GM12878 (cell line): ENCODE data around the gene STRIP2. TPM values are rescaled to one million over a fixed set of nuclear protein-coding genes. Genes with fewer than 3 reads are reported as not detected.
A peak's percentile ranks its signal among the peaks of the same experiment; 100 is the strongest.

Source experiments
- ATAC-seq: fragments of 200-7000 bp; cut with Tn5 transposase; 3 replicates; pipeline ENCODE4 v1.9.1; 2020; ENCODE audit warnings: mild to moderate bottlenecking, moderate library complexity
- BruUV-seq: library from RNA; stranded (reverse); fragments of 400-500 nt; replicated peaks from 2 replicates; lab custom pipeline; 2021; lab: Mats Ljungman, UMichigan
- CTCF ChIA-PET: fragments of 300-600 bp; sonication (Branson Sonifier 250); formaldehyde crosslinking; extraction: SDS; loops from one replicate; lab custom pipeline; 2021; ENCODE audit warnings: inconsistent platforms; lab: Yijun Ruan, JAX
- POLR2A ChIA-PET: fragments of 350-600 bp; formaldehyde crosslinking; extraction: SDS; loops from one replicate; lab custom pipeline; 2021; ENCODE audit warnings: inconsistent platforms; lab: Charles Lee
- RAD21 ChIA-PET: fragments of 300-600 bp; sonication (Branson Sonifier 250); formaldehyde crosslinking; loops from one replicate; lab custom pipeline; 2023; ENCODE audit warnings: antibody characterized with exemption; ENCODE audit not compliant: unreplicated experiment; lab: Charles Lee
- SMC1A ChIA-PET: fragments of 300-600 bp; sonication (Branson Sonifier 250); formaldehyde crosslinking; loops from one replicate; lab custom pipeline; 2023; ENCODE audit not compliant: unreplicated experiment, uncharacterized antibody; lab: Charles Lee
- DNase-seq: peaks from one replicate; pipeline ENCODE4 v3.0.0-alpha.2; 2011; ENCODE audit warnings: low read depth, low spot score
- FAIRE-seq: peaks from 3 replicates; lab custom pipeline; 2011; peaks lifted over from hg19 to GRCh38; lab: Jason Lieb, UNC
- H2AFZ ChIP-seq: 2 replicates; pipeline ENCODE4 v1.6.0; 2011; ENCODE audit warnings: low read depth, low read length, control low read depth; ENCODE audit not compliant: control insufficient read depth
- H3K27ac ChIP-seq: 2 replicates; pipeline ENCODE4 v1.5.1; 2011; ENCODE audit warnings: control low read depth; ENCODE audit not compliant: control insufficient read depth, insufficient read depth
- H3K27me3 ChIP-seq, 2 experiments: replicated peaks in 1 of 2; 2 replicates each; pipeline versions ENCODE4 v1.6.0 to v1.6.1; 2011; ENCODE audit warnings: low read length in 1 of 2; ENCODE audit not compliant: control insufficient read depth in 2 of 2, insufficient read depth in 2 of 2
- H3K36me3 ChIP-seq, 2 experiments: 2 replicates each; pipeline ENCODE4 v1.5.1; 2011; ENCODE audit warnings: low read length in 1 of 2; ENCODE audit not compliant: control insufficient read depth in 2 of 2, insufficient read depth in 2 of 2
- H3K4me1 ChIP-seq: 2 replicates; pipeline ENCODE4 v1.6.1; 2011; ENCODE audit warnings: mild to moderate bottlenecking, low read length, moderate library complexity, mixed read lengths; ENCODE audit not compliant: control insufficient read depth, insufficient read depth
- H3K4me2 ChIP-seq: 2 replicates; pipeline ENCODE4 v1.6.0; 2011; ENCODE audit warnings: control low read depth; ENCODE audit not compliant: control insufficient read depth, insufficient read depth
- H3K4me3 ChIP-seq: fragments of 200-600 bp; sonication (generic); 2 replicates; pipeline ENCODE4 v1.5.1; 2016
- H3K79me2 ChIP-seq: 2 replicates; pipeline ENCODE4 v1.6.0; 2011; ENCODE audit warnings: low read length; ENCODE audit not compliant: control insufficient read depth, insufficient read depth
- H3K9ac ChIP-seq: 2 replicates; pipeline ENCODE4 v1.8.0; 2011; ENCODE audit warnings: low read length, control low read depth, mixed read lengths; ENCODE audit not compliant: control insufficient read depth, insufficient read depth
- H3K9me3 ChIP-seq: replicated peaks from 3 replicates; pipeline ENCODE4 v1.5.1; 2011; ENCODE audit warnings: mild to moderate bottlenecking, low read length; ENCODE audit not compliant: control insufficient read depth, insufficient read depth
- H4K20me1 ChIP-seq: 2 replicates; pipeline ENCODE4 v1.6.0; 2011; ENCODE audit not compliant: control insufficient read depth, insufficient read depth
- ELK1 ChIP-seq: IDR thresholded peaks from 2 replicates; pipeline ENCODE4 v1.6.1; 2012; ENCODE audit warnings: low read depth, low read length, improper control_type of control experiment
- ESRRA ChIP-seq: IDR thresholded peaks from 2 replicates; pipeline ENCODE4 v1.6.1; 2012; ENCODE audit warnings: mild to moderate bottlenecking, low read length, improper control_type of control experiment
- ETV6 ChIP-seq, 2 experiments: fragments of 450-650 bp in 1 of 2; IDR thresholded peaks in 1 of 2; conservative IDR thresholded peaks in 1 of 2; 2 replicates each; pipeline ENCODE4 v1.6.1; 2014; ENCODE audit warnings: antibody characterized with exemption in 1 of 2, borderline replicate concordance in 1 of 2, low read depth in 1 of 2, mild to moderate bottlenecking in 1 of 2, moderate library complexity in 1 of 2
- HDAC2 ChIP-seq: fragments of 200-600 bp; sonication (generic); IDR thresholded peaks from 2 replicates; pipeline ENCODE4 v1.6.1; 2017
- IKZF2 ChIP-seq, 2 experiments: fragments of 450-650 bp; IDR thresholded peaks; 2 replicates each; pipeline ENCODE4 v1.6.1; 2017; ENCODE audit warnings: mild to moderate bottlenecking in 2 of 2, moderate library complexity in 2 of 2
- NR2F1 ChIP-seq: fragments of 450-650 bp; conservative IDR thresholded peaks from 2 replicates; pipeline ENCODE4 v1.6.1; 2017; ENCODE audit warnings: mild to moderate bottlenecking
- SREBF1 ChIP-seq: IDR thresholded peaks from 2 replicates; pipeline ENCODE4 v1.6.1; 2012; ENCODE audit warnings: mild to moderate bottlenecking, low read length
- TCF3 ChIP-seq: IDR thresholded peaks from 2 replicates; pipeline ENCODE4 v1.6.1; 2012; ENCODE audit warnings: low read depth, mild to moderate bottlenecking, low read length, borderline replicate concordance; ENCODE audit not compliant: insufficient read depth
- WRNIP1 ChIP-seq: IDR thresholded peaks from 2 replicates; pipeline ENCODE4 v1.6.1; 2011; ENCODE audit warnings: low read depth, low read length, improper control_type of control experiment, borderline replicate concordance
- ZBTB40 ChIP-seq: fragments of 450-650 bp; IDR thresholded peaks from 2 replicates; pipeline ENCODE4 v1.6.1; 2016; ENCODE audit warnings: mild to moderate bottlenecking, moderate library complexity, borderline replicate concordance
- ZNF24 ChIP-seq: fragments of 450-650 bp; IDR thresholded peaks from 2 replicates; pipeline ENCODE4 v1.6.1; 2017; ENCODE audit warnings: antibody characterized with exemption, mild to moderate bottlenecking
- ZZZ3 ChIP-seq: IDR thresholded peaks from 2 replicates; pipeline ENCODE4 v1.6.1; 2011; ENCODE audit warnings: low read depth; ENCODE audit not compliant: control insufficient read depth, insufficient read length
- WGBS: methylation state at CpG from one replicate; pipeline ENCODE4 v1.1.6; 2016; ENCODE audit warnings: low lambda C conversion rate; ENCODE audit not compliant: insufficient replicate concordance, insufficient coverage; ENCODE audit errors: missing lambda C conversion rate; 5-methylcytosine and 5-hydroxymethylcytosine counted together
- in situ Hi-C: fragments of 300-500 bp; cut with MboI; formaldehyde crosslinking; loops from 9 replicates; pipeline ENCODE4 v1.14.3; 2018; ENCODE audit warnings: mixed read lengths
- intact Hi-C: fragments of 100-400 bp; cut with micrococcal nuclease; formaldehyde crosslinking; loops from one replicate; pipeline ENCODE4 v1.14.2; 2022; ENCODE audit not compliant: unreplicated experiment
- polyA plus RNA-seq, 11 experiments: library from polyadenylated mRNA; depleted of rRNA in 4 of 11; unstranded in 6 of 11; stranded (reverse) in 5 of 11; fragments of >200 nt; fragmentation: Nextera tagmentation in 4 of 11; fragmentation: Illumina TruSeq in 1 of 11; extraction: Ambion mirVana in 4 of 11; extraction: Trizol in 1 of 11; gene quantifications; 1 replicate in 1 of 11; 2 replicates in 10 of 11; pipeline versions ENCODE4 v1.2.1 to v1.2.3, GENCODE V29; 2011 to 2016; ENCODE audit warnings: inconsistent platforms in 2 of 11, missing spikeins in 2 of 11, low read depth in 1 of 11
- total RNA-seq, 4 experiments: library from RNA; depleted of rRNA in 3 of 4; stranded (reverse); fragments of >200 nt in 3 of 4; fragmentation: Illumina TruSeq in 1 of 4; extraction: Trizol in 1 of 4; gene quantifications; 2 replicates each; pipeline versions ENCODE4 v1.2.1 to v1.2.3, GENCODE V29; 2013 to 2021
- TF ChIP-seq, protein P1 (sequence below): fragments of 450-650 bp; IDR thresholded peaks from 2 replicates; pipeline ENCODE4 v1.6.1; 2017; ENCODE audit warnings: borderline replicate concordance
- TF ChIP-seq, protein P2 (sequence below): fragments of 450-650 bp; IDR thresholded peaks from 2 replicates; pipeline ENCODE4 v1.6.1; 2017; ENCODE audit warnings: mild to moderate bottlenecking, moderate library complexity

STRIP2 gene
- total and polyA plus RNA-seq, 10 of the 15 experiments (the other 5 are each of a cell fraction or from before 2014, with no cell fraction given), result 0.48 to 5.8 (median 1.8) TPM

DNA sequence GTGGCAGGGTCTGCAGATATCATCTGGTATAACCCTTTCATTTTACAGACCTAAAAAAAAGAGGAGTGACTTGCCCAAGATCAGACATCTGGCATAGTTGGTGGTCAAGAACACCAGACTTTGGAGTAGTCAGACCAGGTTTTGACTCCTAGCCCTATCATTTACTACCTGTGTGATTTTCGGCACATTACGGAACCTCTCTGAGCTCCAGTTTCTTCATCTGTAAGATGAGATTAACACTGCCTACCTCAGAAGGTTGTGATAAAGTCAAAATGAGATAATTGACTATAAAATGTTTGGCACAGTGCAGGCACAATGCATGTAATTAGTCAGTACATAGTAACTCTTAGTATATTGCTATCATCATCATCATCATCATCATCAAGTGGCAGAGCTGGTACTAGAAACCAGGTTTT, 1.2 kb downstream of the STRIP2 start:
- SMC1A ChIA-PET, result interaction anchor here (1.4 to 2.4 kb wide), 4 partner anchors 10 to 68 kb away, joined by 4 to 12 read pairs (median 6); no protein-coding TSS in a partner anchor
- 98% methylated on average over 2 of the region's 2 CpGs for WGBS
- RAD21 ChIA-PET, result interaction anchor here (1.0 to 1.9 kb wide), 3 partner anchors 57 to 64 kb away, joined by 4 to 10 read pairs (median 8); no protein-coding TSS in a partner anchor
- no peak overlapping the region for H3K9ac ChIP-seq
- peak overlapping the region; percentile 97 for H3K4me2 ChIP-seq
- POLR2A ChIA-PET, result interaction anchor here (1.6 kb wide), 1 partner anchor 68 kb away, joined by 5 read pairs; no protein-coding TSS in a partner anchor
- CTCF ChIA-PET, result interaction anchor here (1.4 kb wide), 1 partner anchor 67 kb away, joined by 4 read pairs; no protein-coding TSS in a partner anchor
- ATAC-seq (no peak), FAIRE-seq (no peak), DNase-seq (no peak)
- no peak overlapping the region for H3K27ac ChIP-seq
- intact Hi-C loops, result no loop called here
- TF ChIP-seq ZBTB40 (no peak), ZNF24 (no peak), ZZZ3 (no peak), IKZF2 (IDR thresholded peaks at IDR 0.05) (no peak), TCF3 (no peak), ESRRA (no peak), SREBF1 (no peak), HDAC2 (no peak), WRNIP1 (no peak), ELK1 (no peak), NR2F1 (no peak), ETV6 (conservative IDR thresholded peaks at IDR 0.05 in 1 of 2, IDR thresholded peaks at IDR 0.05 in 1 of 2; ENCODE audit: borderline replicate concordance in 1 of 2, low read depth in 1 of 2) (no peak)
- TF ChIP-seq, protein P1, sequence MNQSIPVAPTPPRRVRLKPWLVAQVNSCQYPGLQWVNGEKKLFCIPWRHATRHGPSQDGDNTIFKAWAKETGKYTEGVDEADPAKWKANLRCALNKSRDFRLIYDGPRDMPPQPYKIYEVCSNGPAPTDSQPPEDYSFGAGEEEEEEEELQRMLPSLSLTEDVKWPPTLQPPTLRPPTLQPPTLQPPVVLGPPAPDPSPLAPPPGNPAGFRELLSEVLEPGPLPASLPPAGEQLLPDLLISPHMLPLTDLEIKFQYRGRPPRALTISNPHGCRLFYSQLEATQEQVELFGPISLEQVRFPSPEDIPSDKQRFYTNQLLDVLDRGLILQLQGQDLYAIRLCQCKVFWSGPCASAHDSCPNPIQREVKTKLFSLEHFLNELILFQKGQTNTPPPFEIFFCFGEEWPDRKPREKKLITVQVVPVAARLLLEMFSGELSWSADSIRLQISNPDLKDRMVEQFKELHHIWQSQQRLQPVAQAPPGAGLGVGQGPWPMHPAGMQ, result no peak
- TF ChIP-seq, protein P2, sequence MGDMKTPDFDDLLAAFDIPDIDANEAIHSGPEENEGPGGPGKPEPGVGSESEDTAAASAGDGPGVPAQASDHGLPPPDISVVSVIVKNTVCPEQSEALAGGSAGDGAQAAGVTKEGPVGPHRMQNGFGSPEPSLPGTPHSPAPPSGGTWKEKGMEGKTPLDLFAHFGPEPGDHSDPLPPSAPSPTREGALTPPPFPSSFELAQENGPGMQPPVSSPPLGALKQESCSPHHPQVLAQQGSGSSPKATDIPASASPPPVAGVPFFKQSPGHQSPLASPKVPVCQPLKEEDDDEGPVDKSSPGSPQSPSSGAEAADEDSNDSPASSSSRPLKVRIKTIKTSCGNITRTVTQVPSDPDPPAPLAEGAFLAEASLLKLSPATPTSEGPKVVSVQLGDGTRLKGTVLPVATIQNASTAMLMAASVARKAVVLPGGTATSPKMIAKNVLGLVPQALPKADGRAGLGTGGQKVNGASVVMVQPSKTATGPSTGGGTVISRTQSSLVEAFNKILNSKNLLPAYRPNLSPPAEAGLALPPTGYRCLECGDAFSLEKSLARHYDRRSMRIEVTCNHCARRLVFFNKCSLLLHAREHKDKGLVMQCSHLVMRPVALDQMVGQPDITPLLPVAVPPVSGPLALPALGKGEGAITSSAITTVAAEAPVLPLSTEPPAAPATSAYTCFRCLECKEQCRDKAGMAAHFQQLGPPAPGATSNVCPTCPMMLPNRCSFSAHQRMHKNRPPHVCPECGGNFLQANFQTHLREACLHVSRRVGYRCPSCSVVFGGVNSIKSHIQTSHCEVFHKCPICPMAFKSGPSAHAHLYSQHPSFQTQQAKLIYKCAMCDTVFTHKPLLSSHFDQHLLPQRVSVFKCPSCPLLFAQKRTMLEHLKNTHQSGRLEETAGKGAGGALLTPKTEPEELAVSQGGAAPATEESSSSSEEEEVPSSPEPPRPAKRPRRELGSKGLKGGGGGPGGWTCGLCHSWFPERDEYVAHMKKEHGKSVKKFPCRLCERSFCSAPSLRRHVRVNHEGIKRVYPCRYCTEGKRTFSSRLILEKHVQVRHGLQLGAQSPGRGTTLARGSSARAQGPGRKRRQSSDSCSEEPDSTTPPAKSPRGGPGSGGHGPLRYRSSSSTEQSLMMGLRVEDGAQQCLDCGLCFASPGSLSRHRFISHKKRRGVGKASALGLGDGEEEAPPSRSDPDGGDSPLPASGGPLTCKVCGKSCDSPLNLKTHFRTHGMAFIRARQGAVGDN, result no peak
- H3K27me3 ChIP-seq, result no peaks in the 10 kb centered on the region
- peak overlapping the region; percentile 95 for H3K4me3 ChIP-seq
- H2AFZ ChIP-seq, result no peak overlapping the region
- H3K4me1 ChIP-seq, result no peaks in the 10 kb centered on the region
- H3K9me3 ChIP-seq, result no peaks in the 10 kb centered on the region
- no peaks in the 10 kb centered on the region for H4K20me1 ChIP-seq
- H3K36me3 ChIP-seq, result no peaks in the 10 kb centered on the region
- in situ Hi-C loops, result no loop called here
- H3K79me2 ChIP-seq, result no peaks in the 10 kb centered on the region
- no TSS peak for BruUV-seq
